GM18870 (cell line): ENCODE data around the gene POLDIP3.
A peak's percentile ranks its signal among the peaks of the same experiment; 100 is the strongest.
"Not testable (repeated sequence)": the region's sequence is repeated elsewhere in the genome, so short reads cannot be mapped to it uniquely, and the experiment has no call there.

ENCODE experiments used
- ATAC-seq: cut with Tn5 transposase; IDR thresholded peaks from one replicate; pipeline ENCODE4 v1.9.1; 2021; ENCODE audit warnings: moderate library complexity; ENCODE audit not compliant: unreplicated experiment

Gene POLDIP3

GRCh38 chr22:42561856-42562255 lies 52.8 kb downstream of the POLDIP3 start:
- ATAC-seq: no peak

- ATAC-seq: no peak
Measured at GRCh38 chr22:42560781-42561180, 53.9 kb downstream of the POLDIP3 start.

GRCh38 chr22:42560381-42560780 lies 54.3 kb downstream of the POLDIP3 start:
- ATAC-seq: no peak

GRCh38 chr22:42553475-42554361 lies 61.0 kb downstream of the POLDIP3 start, which contains the start of gene SERHL2:
Gene SERHL2, plus strand, starts transcription at chr22:42553956. Its CDS starts 65 bp downstream, at chr22:42554021.
- ATAC-seq: no peak

GRCh38 chr22:42552294-42552647 lies 62.4 kb downstream of the POLDIP3 start:
- ATAC-seq: not testable (repeated sequence)

DNA sequence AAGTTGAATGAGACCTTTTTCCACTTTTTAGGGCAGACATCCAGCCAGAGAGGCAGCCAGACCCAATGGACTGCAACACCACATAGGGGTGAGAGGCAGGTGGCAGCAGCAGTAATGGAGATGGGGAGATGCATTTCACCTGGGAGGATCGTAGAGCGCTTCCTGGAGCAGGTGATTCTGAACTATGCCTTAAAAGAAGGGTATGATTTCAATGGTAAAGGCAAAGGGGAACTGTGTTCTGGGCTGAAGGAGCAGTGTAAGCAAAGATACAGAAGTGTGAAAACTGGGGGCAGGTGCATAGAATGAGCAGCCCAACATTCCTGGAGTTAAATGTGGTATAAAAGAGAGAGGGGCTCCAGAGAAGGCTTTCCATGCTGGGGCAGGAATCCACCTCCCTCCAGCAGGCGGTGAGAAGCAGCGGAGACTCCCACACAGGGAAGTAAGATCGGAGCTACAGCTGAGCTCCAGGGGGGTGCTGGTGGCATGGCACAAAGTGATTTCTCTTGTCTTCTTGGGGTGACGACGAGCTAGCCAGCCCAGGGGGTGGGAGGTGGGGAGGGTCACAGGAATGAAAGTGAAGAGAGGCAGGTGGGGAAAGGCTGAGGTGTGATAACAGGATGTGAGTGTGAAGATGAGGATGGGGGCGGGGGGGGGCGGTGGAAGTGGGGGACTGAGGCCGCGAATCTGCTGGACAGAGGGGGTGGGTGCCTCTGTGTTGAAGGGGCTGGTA lies 65.2 kb downstream of the POLDIP3 start:
- ATAC-seq: no peak

DNA sequence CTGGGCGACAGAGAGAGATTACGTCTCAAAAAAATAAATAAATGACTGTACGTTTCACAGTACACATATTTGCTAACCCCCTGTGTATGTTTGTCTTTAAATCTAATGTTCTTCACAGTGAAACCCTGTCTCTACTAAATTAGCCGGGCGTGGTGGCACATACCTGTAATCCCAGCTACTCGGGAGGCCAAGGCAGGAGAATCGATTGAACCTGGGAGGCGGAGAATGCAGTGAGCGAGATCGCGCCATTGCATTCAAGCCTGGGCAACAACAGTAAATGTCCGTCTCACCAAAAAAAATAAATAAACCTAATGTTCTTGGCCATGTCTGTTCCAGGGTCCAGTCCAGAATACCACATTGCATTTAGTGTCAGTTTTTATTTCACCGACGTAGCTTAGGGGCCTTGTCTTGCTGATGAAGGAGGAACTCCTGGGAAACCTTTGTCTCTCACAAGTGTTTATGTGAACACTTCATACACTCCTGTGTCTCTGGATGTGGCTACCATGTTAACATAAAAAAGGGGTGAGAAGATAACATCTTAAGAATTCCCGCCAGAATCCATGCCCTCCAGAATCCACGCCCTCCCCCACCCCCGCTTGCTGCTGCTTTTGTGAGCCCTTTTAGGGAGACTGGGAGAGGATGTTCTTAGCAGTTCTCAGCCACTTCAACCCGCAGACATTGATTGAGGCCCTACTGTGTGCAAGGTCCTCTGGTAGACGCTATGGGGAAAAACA lies 65.9 kb downstream of the POLDIP3 start:
- no peak for ATAC-seq

- not testable (repeated sequence) for ATAC-seq
Measured at GRCh38 chr22:42548126-42548525, 66.6 kb downstream of the POLDIP3 start.

DNA sequence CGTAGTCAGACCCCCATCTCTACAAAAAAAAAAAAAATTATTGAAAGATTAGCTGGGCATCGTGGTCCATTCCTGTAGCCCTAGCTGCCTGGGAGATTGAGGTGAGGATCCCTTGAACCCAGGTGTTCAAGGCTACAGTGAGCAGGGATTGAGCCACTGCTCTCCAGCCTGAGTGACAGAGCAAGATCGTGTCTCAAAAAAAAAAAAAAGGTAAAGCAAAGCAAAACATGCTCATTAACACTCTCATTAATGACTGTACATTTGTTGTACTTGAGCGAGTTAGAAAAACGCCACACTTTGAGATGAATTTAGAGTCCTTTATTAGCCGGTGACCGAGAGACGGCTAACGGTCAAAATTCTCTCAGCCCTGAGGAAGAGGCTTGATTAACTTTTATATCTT lies 67.1 kb downstream of the POLDIP3 start:
- no peak for ATAC-seq

DNA sequence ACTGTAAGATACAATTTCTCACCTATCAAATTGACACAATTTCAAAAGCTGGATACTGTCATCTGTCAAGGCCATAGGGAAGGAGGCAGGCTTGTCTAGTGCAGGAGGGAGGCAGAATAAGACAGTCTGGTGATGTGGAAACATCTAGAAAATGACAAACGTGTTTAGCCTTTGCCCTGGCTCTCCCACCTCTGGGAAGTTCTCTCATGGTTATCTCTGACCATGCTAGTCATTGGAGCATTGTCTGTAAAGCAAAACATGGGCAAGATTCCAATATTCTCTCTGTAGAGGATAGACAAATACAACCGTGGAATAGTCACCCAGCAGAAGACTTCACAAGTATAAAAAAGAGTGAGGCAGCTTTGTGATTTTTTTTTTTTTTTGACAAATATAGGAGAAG lies 70.0 kb downstream of the POLDIP3 start:
- no peak for ATAC-seq

GRCh38 chr22:42539236-42539771 lies 75.4 kb downstream of the POLDIP3 start:
- not testable (repeated sequence) for ATAC-seq

DNA sequence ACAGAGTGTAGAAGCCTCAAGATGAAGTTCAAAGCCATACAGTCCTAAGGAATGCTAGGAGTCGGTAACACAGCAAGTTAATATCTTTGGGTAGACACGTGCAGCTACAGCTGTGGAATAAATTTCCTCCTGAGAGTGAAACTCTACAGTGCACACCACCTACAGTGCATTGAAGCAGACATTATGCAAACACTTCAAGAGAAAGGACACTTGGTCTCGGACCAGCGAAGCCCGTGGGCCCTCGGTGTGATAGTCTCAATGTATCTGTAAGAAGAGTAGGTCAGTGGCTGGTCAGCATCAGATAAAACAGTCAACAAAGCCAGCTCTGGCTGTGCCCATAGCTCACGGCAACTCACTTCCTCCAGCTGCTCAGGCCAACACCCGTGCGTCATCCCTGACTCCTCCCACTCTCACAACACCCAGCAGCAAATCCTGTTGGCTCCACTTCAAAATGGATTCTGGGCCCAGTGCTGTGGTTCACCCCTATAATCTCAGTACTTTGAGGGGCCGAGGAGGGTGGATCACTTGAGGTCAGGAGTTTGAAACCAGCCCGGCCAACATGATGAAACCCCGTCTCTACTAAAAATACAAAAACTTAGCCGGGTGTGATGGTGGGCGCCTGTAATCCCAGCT lies 77.4 kb downstream of the POLDIP3 start:
- ATAC-seq: peak; percentile 43

DNA sequence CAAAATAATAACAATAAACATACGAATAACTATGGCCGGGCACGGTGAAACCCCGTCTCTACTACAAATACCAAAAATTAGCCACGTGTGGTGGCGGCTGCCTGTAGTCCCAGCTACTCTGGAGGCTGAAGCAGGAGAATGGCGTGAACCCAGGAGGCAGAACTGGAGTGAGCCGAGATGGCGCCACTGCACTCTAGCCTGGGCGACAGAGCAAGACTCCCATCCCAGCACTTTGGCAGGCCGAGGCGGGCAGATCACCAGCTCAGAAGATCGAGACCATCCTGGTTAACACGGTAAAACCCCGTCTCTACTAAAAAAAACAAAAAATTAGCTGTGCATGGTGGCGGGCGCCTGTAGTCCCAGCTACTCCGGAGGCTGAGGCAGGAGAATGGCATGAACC lies 78.0 kb downstream of the POLDIP3 start:
- not testable (repeated sequence) for ATAC-seq

- ATAC-seq: no peak
Measured at GRCh38 chr22:42536166-42536565, 78.5 kb downstream of the POLDIP3 start.

DNA sequence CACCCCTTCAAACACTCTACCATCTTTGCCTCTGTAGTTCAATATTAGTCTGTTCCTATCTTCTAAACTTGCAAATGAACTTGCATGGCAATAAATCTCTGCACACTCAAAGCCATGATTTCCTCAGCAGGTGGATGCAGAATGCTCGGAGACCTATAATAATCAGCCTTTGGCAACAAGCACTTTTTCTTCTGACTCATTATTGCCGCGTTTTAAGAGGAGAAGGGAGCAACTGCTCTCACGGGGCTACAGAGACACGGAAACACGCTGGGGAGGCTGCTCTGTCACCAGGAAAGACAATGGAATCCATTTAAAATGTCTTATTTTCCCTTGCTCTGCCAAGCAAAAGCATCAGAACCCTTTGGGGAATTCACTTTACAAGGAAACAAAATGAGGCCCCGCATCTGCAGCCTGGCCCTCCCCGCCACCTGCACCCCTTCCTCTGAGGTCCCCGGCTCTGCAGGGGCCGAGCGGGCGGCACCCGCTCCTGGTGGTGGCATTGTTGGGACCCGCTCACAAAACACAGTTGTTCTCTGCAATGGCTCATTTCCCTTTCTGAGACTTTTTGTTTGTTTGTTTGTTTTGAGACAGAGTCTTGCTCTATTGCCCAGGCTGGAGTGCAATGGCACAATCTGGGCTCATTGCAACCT lies 79.5 kb downstream of the POLDIP3 start:
- not testable (repeated sequence) for ATAC-seq
